Activated T-helper 1 cell treated with anti-CD3 and anti-CD28 coated beads, Interleukin-2, amount 50 U/mL, for 16 hours (primary cell): ENCODE data around the gene CAT.
A peak's percentile ranks its signal among the peaks of the same experiment; 100 is the strongest.

Experiments
- DNase-seq, 2 donors: peaks; one replicate each; pipeline ENCODE4 v3.0.0-alpha.2; 2020; ENCODE audit warnings: low read depth in 1 of 2, low spot score in 1 of 2

The CAT gene

DNA sequence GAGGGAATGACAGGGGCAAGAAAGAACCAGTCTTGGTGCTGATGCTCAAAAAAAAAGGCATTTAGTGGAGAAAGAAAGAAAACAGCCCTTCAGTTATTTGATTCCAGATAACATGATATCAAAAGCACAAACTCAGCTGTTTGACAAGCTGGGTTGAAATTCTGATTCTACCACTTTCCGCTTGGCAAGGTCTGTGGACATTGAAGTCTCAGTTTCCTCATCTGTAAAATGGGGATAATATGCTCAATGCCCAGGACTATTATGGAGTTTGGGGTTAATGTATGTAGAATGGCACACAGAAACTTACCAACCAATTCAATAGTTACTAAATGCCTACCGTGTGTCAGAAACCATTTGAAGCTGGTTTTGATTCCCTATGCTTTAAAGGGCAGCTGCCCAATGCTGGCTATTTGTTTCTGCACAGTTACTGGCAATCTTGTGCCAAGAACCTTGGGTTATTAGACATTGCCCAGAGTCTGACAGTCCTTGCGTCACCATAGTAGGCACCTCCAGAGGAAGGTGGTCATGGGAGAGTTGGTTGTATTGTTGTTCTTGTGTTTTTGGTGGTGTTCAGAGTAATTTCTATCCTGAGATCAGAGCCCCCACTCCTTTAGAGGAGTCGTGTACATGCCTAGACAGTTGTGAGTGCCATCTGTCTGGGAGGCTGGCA is 55.3 kb downstream of the CAT start:
- no peak for DNase-seq

DNA sequence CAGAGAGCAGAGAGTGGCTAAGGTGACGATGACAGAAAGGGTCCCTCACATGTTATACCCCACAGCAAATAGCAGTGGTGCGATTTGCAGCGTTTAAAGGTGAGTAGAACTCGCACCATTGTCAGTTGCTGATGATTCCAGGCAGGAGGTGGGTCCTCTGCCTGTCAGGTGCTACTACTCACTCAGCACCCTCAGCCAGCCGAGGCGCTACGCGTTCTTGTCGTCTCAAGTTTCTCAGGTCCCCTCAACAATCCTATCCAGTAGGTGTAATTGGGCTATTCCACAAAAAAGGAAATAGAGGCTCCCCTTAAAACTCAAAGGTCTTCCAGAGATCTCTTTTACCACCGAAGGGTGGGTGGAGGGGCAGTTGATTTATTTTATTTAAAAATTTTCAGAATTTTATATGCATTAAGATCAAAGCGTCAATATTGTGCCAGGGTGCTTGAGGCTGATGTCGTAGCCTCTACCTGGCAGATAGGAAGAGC is 56.5 kb downstream of the CAT start:
- DNase-seq: no peak

DNA sequence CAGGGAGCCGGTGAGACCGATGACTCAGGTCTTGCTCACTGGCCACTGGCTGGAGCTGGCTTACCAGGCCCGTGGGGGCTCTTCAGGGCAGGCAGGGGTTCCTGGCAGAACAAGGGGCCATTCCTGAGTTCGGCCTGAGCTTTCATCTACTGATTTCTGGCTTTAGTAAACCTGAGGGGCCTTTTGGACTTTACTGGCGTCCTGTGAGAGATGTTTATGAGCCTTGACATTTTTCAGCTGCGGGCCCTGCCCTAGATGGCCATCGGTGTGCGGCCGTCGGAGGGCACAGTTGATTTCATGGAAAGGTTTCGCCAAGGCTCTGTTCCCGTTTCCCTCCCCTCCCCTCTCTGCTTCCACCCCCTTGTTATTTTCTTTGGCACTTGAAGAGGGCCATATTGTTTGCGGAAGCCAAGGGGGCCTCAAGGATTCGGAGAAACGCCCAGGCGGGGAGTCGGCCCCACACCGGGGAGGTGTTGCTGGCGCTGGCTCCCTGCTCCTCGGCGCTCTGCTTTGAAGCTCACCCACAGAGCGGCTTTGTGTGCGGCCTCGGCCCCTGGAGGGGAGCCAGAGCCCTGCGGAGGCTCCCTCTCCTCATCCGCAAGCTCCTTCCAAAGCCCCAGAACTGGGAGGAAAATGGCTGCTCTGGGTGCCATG is 57.1 kb downstream of the CAT start:
- DNase-seq: no peak

DNA sequence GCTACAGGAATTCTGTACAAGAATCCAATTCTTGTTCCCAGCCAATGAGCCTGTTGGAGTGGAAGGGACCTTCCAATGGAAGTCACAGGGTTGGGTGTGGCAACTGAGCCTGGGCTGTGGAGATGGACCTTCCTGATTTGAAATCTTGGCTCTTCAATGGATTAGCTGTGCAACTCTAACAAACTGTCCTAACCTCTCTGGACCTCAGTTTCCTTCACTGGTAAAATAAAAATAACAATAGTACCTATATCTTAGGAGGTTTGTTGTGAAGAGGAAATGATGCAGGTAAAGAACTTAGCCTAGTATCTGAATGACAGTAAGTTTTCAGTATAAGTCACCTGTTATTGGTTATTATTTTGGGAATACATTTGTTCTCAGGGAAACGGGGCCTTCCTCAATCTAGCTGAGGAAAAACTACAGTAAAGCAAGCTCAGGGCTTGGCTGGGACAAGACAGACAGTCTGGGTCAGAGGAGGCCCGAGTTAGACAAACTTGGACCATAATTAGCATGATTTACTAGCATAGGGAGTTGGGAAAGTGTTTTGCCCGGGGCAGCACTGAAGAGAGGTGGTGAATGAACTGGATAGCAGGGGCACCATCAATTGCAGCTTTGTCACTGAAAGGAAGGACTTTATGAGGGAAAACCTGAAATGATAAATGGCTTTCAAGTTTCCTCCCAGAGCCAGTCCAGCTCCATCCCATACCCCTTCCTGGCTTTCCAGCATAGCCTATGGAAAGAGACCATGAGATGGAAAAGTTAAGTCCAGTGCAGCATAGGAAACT is 61.2 kb downstream of the CAT start:
- DNase-seq: no peak

DNA sequence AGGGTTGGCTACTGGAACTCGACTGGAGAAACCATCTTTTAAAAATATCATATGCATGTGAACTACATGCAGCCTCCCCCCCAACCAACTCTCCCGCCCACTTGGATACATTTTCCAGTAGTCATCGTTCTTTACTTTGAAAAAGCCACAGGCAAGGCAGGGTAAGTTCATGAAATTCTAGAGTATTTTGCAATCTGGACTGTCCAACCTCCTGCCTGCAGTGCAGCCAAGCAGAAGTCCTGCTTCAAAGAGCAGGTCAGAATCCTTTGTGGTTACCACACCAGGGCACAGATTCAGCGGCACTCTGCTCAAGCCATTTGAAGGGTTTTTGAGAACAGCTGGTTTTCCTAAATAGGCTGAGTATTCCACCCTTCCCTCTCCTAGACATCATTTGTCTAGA is 62.8 kb downstream of the CAT start:
- DNase-seq: no peak

DNA sequence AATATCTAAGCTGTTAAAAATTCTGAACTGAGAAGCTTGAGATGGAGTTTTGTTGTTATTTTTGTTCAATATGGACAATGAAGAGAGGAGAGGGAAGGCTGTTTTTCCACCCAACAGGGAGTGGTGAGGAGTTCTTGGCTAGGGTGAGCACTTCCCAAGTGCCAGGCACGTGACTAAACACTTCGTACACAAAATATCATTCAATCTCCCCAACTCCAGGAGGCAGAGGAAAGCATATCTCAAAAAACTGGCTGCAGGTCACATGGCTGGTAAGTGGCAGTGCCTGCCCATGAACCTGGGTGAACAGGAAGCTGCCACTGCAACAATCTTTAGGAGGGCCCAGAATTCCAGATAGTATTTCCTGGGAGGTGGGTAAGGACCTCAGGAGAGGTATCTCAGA is 63.2 kb downstream of the CAT start:
- no peak for DNase-seq

DNA sequence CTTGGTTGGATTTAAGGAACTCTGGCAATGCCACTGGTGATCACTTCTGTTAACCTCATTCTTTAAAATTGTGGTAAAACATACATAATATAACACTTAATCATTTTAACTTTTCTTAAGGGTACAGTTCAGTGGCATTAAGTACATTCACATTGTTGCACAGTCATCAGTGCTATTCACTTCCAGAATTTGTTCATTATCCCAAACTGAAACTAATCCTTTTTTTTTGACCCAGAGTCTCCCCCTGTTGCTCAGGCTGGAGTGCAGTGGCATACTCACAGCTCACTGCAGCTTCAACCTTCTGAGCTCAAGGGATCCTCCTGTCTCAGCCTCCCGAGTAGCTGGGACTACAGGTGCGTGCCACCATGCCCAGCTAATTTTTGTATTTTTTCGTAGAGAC is 64.2 kb downstream of the CAT start:
- no peak for DNase-seq

DNA sequence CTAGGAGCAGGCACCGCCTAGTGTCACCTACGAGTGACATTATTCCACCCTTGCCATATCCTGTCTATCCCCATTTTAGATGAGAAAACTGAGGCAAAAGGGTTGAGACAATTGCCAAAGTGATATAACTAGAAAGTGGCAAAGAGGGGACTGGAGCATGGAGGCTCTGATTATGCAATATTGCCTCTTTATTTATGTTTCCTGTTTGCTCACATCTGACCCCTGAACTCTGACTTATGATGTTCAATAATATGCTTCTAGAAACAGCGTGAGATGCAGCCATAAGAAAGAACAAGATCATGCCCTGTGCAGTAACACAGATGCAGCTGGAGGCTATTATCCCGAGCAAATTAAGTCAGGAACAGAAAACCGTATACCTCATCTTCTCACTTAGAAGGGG is 67.1 kb downstream of the CAT start:
- no peak for DNase-seq

DNA sequence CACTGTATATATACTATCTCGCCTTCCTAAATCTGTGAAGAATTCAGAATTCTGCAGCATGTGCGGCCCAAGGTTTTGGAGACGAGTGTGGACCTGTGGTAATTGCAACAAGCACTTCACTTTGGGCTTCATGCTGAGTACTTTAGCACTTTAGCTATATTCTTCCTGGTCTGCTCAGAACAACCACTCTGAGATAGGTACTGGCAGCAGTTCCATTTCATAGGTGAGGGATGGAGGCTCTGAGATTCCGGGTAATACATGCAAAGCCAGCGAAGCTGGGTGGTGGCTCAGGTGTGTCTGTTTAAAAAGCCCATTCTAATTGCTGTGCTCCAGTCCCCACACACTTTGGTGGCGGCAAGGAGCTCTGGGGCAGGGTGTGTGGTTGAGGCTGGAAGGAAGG is 68.4 kb downstream of the CAT start:
- DNase-seq: no peak

DNA sequence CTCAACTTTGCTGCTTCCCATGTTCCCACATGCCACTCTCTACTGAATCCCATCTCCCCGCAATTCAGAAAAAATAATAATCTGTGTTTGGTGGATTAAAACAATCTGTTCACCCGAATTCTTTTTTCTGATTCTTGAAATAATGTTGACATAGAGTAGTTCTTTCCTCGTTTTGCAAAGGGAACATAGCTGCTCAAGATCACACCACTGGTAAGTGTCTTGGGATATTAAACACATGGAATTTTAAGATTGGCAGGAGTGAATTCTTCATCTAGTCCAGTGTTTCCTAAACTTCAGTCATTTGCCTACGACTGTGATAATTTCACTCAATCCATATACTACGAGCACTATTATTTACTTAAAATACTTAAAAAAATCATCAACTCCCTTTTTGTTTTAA is 68.9 kb downstream of the CAT start:
- no peak for DNase-seq

DNA sequence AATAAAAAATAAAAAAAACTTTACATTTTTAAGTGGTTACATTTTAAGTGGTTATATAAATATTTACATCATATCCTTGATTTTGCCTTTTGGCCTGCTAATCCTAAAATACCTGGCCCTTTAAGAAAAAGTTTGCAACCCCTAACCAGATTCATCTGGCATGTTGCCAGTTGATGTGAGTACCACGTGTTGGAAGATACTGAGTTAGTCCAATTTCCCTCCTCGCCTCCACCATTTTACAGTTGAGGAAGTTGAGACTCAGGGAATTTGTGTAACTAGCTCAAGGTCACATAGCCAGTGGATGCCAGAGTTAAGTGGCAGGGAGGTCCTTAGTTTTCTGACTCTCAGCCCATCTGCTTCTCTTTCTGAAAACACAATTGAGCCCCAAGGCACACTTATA is 69.8 kb downstream of the CAT start:
- no peak for DNase-seq

DNA sequence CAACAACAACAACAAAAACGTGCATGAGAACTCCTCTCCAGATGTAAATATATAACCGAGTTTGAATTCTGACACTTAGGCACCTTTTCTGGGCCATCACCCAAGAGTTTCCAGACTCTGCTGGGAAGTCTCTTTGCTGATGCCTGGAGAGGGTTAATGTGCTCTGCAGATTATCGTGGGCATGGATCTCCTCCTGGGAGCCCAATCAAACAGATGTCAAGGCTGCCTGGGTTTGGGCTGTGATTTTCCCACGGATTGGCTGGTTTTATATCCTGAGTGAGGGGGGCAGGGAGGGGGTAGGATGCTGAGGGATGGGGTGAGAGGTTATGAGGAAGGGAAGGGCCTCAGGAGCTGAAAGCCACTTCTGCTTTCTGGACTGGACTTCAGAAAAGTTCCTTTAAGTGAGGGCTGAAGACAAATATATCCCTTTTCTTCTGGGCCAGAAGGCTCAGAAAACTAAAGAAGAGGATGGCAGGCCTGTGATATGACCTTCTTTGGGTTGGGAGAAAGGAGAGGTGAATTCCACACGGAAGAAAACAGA is 70.7 kb downstream of the CAT start:
- DNase-seq: no peak

DNA sequence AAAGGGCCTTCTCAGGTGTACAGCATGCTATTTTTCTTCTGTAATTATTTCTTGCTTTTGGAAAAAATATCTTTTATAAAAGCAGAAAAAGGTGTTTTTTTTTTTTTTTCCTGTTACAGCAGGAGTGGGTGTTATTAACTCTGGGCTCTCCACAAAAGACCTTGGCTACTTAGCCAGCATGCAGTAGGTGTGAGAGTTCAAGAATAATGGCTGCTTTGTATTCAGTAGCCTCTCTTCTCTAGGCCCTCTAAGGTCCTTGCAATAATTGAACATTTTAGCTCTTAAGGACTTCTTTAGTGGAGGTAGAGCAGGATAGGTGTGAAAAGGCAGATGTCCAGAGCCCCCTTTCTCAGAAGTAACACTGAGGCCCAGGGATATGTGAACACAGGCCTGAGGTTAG is 71.5 kb downstream of the CAT start:
- no peak for DNase-seq

DNA sequence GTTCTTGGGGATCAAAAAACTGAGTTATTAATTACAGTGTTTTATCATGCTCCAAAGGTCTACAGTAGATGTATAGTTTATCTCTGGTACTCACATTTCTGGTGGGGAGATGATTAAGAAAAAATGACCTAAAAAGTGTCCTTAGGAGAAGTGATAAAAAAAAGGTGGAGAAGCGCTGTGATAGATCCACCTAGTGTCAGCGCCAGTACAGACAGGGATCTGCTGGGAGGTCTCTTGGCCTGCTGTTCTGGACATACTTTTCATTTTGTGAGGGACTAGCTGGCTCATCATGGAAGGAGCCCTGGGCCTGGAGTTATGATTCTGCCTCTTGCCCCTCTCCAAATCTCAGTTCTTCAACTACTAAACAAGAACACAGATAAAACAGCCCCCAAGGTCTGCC is 71.9 kb downstream of the CAT start:
- DNase-seq: no peak

DNA sequence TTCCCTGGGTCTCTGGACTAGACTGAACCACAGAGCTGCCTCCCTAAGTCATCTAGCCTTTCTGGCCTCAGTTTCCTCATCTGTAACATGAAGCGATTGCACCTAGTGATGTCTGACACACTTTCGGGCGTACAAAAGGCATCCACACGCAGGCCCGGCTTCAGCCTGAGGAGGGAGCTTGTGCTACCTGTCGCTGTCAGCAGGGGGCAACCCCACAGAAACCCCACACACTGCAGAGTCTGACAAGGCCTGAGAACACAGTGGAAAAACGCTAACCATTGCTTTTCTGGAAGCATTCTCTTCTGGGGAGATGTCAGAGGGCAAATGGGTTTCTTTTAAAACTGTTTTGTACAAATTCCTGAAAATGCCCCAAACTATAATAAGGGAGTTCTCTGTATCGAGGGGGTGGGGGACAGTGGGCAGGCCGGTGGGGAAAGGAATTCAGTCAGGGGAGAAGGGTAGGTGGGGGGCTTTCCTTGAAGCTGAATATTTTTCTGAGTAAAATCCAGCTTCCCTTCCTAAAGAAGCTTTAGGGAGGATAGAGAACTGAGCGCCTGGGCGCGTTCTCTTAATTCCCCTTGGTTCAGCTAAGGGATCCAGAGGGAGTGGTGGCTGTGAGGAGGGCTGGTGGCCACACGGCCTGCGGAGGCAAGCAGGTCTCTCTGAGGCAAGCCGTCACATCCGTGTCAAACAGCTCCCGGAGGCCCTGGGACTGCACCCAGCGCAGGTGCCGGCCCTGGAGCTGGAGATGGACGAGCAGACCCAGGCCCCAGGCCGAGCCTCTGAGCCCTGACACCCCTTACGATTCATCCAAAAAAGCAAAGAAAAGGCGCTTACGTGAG is 74.3 kb downstream of the CAT start:
- peak in 1 of 2 donors; percentile 15 for DNase-seq

DNA sequence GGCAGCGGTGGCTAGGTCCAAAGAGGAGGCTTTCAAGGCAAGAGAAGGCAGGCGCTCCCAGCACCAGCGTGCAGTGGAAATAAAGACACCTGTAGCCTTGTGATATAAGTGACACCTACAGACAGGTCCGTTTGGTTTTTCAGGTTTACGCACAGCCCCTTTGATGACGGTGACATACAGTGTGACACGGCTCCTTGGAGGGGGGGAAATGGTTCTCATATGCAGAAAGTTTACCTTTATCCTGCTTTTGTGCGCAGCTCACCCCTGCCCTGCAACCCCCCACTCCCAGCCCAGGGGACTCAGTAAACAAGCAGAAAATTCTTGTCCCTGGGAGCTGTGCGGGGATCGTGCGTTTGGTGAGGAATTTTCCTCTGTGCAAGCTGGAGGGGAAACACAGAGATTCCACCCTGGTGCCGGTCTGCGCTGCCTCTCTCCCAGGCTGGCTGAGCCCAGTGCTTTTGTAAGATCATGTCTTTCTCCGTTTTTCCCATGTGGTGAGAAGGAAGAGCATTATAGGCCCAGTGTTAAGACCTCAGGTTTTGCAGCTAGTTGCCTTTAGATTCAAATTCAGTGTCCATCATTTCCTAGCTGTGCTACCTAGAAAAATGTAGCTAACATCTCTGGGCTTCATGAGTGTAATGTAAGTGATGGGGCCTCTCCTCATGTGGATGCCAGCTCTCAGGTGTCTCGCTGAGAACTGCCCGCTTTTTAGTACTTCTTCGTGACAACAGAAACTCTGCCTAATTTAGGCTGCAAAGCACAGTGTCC is 75.1 kb downstream of the CAT start, which contains the start of gene ELF5:
ELF5 (minus strand) TSS at position 113 of the 768 bp plus-strand sequence. CDS start 8,045 bp downstream, outside the sequence.
- DNase-seq: no peak

DNA sequence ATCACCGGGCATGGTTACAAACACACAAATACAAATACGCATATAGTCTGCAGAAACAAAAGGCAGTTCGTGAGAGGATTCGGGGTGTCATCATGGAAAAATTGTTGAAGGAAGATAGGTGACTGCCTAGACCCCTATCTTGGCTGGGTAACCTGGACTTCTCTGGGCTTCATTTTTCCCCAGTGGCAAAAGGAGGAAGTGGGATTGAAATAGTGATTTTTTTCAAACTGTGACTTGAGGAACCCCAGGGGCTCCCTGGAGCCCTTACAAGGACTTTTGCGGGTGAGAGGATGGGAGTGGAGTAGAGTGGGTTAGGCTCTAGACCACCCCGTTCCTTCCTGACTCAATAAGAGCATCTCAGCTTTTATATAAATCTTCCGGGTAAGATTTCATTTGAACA is 75.9 kb downstream of the CAT start:
- no peak for DNase-seq

DNA sequence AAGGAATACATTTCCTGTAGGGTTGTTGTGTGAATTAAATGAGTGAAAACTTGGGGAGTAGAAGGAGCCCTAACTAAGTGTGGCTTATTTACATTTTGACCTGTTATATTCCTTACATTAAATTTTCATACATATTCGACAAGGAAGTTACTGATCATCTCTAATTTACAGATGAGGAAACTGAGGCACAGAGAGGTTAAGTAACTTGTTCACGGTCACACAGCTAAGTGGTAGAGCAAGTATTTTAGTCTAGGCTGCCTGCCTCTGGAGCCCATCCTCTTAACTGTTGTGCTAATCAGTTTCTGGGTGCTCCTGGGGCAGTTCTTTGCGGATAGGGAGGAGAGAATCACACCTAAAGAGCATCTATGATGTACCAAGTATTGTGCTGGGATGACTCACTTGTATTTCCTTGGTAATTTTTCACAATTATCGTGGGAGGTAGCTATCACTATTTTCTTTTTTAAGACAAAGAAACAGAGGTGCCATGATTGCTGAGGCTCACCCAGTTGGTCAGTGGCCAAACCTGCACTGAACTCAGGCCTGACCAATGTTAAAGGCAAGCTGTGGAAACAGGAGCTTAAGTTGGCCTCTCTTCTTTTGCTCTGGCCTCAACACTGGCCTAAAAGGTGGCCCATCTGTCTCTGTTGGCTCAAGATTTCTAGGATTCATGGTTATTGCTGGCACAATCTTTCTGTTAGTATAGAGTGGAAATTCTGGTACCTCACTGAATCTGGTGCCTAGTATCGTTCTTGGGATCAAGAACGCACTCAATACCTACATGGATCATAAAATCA is 77.7 kb downstream of the CAT start:
- DNase-seq: no peak

DNA sequence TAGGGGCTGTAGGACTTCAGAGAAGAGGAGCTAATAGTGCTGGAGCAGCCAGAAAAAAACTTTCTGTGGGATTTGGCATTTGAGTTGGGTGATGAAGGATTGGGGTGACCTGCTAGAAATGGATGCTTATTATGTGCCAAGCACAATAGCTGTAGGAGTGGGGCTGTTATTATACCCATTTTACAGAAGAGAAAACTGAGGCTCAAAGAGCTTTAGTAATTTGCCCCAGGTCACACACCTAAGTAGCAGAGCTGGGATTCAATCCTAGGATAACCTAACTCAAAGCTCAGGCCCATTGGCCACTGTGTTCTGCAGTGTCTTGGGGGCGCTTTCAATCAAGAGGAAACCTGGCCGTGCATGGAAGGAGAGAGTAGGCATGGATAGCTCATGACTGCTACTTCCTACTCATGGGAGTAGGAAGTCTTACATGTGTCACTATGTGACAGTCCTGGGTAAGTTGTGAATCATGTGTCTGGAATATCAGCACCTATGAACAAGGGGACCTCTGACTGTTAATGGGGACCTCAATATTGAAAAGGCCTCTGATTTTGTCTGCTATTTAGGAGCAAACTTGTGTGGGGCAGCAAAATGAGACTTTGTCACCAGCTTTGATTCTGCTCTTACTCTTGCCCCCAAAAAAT is 81.0 kb downstream of the CAT start:
- no peak for DNase-seq
